ENCODE measurements around the gene BPHL.

GRCh38 chr6:3163248-3163594, 44.7 kb downstream of the BPHL start:
- TF ChIP-seq, protein P1, sequence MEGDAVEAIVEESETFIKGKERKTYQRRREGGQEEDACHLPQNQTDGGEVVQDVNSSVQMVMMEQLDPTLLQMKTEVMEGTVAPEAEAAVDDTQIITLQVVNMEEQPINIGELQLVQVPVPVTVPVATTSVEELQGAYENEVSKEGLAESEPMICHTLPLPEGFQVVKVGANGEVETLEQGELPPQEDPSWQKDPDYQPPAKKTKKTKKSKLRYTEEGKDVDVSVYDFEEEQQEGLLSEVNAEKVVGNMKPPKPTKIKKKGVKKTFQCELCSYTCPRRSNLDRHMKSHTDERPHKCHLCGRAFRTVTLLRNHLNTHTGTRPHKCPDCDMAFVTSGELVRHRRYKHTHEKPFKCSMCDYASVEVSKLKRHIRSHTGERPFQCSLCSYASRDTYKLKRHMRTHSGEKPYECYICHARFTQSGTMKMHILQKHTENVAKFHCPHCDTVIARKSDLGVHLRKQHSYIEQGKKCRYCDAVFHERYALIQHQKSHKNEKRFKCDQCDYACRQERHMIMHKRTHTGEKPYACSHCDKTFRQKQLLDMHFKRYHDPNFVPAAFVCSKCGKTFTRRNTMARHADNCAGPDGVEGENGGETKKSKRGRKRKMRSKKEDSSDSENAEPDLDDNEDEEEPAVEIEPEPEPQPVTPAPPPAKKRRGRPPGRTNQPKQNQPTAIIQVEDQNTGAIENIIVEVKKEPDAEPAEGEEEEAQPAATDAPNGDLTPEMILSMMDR (IDR thresholded peaks at IDR 0.05): no peak
- TF ChIP-seq EZH2 (IDR thresholded peaks at IDR 0.05; ENCODE audit: borderline replicate concordance, insufficient read depth, low read depth, low read length, poor library complexity, severe bottlenecking): no peak
